ENCODE results near the gene SCAP.
A peak's percentile ranks its signal among the peaks of the same experiment; 100 is the strongest.
"Not testable (repeated sequence)": the region's sequence is repeated elsewhere in the genome, so short reads cannot be mapped to it uniquely, and the experiment has no call there.

The SCAP gene

DNA sequence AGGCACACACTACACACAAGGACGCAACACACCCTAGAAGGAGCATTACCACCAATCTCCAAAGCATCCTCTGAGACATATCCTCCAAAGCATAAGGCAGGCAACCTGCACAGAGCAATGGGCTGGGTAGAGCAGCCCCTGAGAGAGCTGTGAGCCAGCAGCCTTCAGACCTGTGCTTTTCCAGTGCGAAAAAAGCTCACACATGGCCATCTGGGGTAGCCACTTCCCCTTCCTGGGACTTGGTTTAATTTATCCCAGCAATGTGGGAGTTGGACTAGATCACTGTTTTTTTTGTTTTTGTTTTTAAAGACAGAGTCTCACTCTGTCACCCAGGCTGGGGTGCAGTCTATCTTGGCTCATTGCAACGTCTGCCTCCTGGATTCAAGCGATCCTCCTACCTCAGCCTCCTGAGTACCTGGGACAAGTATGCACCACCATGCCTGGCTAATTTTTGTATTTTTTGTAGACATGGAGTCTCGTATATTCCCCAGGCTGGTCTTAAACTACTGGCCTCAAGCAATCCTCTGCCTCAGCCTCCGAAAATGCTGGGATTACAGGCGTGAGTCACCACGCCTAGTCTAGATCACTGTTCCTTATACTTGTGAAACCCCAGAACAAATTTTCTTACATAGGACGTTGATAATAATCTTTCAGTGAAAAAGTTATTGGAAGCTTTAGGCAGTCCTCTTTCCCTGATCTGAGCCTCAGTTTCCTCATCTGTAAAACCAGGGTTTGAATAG is 76.0 kb downstream of the SCAP start:
- no peak for DNase-seq (ENCODE audit: low read depth in 2 of 2)

DNA sequence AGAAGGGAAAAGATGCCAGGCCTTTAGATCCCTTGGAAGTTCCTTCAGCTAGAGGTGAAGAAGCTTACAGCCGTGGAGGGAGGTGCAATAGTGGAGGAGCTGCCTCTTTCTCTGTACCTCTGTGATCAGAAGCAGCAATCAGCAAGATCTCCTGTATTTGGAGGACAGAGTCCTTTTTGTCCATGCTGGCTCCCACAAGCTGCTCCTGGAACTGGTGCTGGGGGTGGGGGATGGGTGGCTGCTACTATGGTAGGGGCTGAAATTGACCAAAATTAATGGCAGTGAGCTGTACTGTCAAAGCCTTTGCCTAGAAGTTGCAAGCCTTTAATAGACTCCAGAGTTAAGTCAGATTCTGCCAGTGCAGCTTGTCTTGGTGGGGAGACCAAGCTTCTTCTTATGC is 76.7 kb downstream of the SCAP start:
- no peak for DNase-seq (ENCODE audit: low read depth in 2 of 2)

- no peak for DNase-seq (ENCODE audit: low read depth in 2 of 2)
Measured at GRCh38 chr3:47398228-47398627, 77.5 kb downstream of the SCAP start.

DNA sequence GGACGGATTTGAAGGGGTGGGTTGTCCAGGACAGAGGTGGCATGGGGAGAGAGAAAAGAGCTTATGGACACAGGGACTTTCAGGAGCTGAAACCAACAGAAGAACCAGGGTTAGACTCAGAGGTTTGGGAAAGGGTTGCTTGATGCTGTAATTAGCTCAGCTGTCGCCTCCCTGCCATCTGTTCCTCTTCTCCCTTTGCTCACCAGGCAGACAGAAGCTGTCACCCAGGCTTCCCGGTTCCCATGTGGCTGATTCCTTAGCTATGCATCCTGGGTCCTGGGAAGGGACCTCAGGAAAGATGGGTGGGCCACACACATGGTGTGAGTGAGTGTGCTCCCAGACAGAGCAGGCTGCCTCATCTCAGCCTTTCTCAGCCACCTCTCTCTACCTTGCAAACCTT is 80.9 kb downstream of the SCAP start:
- DNase-seq (ENCODE audit: low read depth in 2 of 2) = no peak

GRCh38 chr3:47394140-47394870 is 81.4 kb downstream of the SCAP start:
- DNase-seq (ENCODE audit: low read depth in 2 of 2) = no peak

GRCh38 chr3:47392933-47393332 is 82.8 kb downstream of the SCAP start:
- no peak for DNase-seq (ENCODE audit: low read depth in 2 of 2)

DNA sequence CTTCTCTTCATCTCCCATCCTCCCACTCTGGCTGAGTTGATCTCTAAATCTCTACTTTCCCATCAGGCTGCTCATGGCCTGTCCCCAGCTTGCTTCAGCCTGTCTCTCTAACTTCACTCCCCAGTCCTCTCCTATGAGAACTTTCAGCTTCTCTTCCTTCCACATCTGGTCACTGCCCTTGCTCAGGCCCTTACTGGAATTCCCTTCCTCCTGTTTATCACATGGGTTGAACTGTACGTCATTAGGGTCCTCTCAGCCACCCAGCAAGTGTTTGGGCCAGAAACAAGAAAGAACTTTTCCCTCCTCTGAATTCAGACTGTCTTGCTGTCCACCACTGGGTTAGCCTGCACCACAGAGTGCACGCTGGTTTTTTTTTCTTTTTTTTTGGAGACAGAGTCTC is 89.9 kb downstream of the SCAP start:
- no peak for DNase-seq (ENCODE audit: low read depth in 2 of 2)

GRCh38 chr3:47385007-47385406 is 90.7 kb downstream of the SCAP start:
- DNase-seq (ENCODE audit: low read depth in 2 of 2) = no peak

GRCh38 chr3:47384425-47384824 is 91.3 kb downstream of the SCAP start:
- DNase-seq (ENCODE audit: low read depth in 2 of 2) = no peak

DNA sequence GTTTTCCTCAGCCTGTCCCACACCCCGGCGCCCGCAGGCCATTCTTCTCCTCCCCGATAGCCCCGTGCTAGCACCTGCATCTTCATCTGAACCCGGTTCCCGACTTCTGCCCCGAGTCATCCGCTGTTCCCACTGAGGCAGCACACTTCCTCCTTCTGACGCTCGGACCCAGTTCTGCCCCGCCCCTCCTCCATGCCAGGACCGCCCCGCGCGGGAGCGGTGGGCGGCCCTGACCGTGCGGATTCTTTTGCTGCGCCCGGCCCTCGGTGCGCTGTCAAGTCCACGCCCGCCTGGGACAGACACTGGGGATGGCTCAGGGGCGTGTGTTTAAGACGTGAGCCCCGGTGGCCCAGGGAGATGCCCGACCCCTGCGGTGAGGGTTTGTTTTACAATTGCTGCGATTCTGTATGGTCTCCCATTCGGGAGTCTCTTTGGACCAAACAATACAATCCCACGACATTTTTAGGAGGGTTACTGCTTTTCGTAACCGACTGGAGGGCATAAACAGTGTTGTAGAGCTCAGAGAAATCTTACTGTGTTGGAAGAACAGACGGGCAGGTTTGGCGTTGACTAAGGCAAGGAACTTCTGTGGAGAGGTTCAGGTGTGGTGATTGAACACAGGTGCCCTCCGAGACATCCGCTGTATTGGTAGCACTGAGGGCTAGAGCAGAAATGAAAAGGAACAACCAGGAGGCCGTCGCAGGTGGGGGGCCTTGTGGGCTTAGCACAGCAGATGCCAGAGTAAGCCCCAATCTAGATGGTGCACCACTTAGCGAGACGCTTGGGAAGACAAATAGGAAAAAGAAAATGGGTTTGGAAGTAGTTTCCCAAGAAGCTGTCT is 94.2 kb downstream of the SCAP start:
- DNase-seq (ENCODE audit: low read depth in 2 of 2) = peak; percentile 46 to 52

- peak; percentile 97 for DNase-seq (ENCODE audit: low read depth in 2 of 2)
Measured at GRCh38 chr3:47380601-47381316, 95.0 kb downstream of the SCAP start, which contains the start of gene PTPN23. TSS of gene PTPN23 (plus strand) at chr3:47381021. CDS start at chr3:47381097, 76 bp downstream.

- no peak for DNase-seq (ENCODE audit: low read depth in 2 of 2)
Measured at GRCh38 chr3:47380026-47380600, 95.6 kb downstream of the SCAP start.

DNA sequence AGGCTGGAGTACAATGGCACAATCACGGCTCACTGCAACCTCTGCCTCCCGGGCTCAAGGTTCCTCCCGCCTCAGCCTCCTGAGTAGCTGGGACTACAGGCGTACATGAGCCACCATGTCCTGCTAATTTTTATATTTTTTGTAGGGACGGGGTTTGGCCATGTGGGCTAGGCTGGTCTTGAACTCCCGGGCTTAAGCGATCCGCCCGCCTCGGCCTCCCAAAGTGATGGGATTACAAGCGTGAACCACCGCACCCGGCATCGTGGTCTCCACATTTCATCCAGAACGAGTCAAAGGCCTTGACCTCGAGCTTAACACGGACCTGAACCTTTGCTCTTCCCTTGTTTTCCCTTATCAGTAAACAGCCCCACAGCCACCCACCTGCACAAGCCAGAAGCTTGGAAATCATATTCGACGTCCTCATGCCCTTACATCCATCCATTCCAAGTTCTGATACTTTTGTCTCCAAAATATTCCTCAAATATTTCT is 96.3 kb downstream of the SCAP start:
- no peak for DNase-seq (ENCODE audit: low read depth in 2 of 2)

DNA sequence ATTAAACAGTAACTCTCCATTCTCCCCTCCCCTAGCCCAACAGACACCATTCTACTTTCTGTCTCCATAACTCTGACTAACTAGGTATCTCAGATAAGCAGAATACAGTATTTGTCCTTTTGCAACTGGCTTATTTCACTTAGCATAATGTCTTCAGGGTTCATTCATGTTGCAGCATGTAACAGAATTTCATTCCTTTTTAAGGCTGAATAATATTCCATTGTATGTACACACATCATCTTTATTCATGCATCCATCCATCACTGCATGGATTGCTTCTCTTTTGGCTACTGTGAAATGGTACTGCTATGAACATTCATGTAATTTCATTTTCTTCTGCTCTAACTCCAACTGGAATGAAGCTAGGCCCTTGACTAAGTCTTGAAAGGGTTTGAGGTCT is 96.9 kb downstream of the SCAP start:
- no peak for DNase-seq (ENCODE audit: low read depth in 2 of 2)

GRCh38 chr3:47377186-47377585 is 98.6 kb downstream of the SCAP start:
- no peak for DNase-seq (ENCODE audit: low read depth in 2 of 2)

- DNase-seq (ENCODE audit: low read depth in 2 of 2) = no peak
Measured at GRCh38 chr3:47376393-47376792, 99.3 kb downstream of the SCAP start.

DNA sequence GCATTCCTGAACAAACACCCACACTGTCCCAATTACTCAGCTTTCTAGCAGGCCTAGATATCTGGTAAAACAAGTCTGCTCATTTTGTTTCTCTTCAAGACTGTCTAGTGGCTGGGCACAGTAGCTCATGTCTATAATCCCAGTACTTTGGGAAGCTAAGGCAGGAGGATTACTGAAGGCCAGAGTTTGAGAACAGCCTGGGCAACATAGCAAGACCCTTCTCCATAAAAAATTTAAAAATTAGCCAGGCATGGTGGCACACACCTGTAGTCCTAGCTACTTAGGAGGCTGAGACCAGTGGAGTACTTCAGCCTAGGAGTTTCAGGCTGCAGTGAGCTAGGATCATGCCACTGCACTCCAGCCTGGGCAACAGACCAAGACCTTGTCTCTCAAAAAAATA is 101.2 kb downstream of the SCAP start:
- no peak for DNase-seq (ENCODE audit: low read depth in 2 of 2)

- no peak for DNase-seq (ENCODE audit: low read depth in 2 of 2)
Measured at GRCh38 chr3:47370887-47371697, 104.6 kb downstream of the SCAP start.

DNA sequence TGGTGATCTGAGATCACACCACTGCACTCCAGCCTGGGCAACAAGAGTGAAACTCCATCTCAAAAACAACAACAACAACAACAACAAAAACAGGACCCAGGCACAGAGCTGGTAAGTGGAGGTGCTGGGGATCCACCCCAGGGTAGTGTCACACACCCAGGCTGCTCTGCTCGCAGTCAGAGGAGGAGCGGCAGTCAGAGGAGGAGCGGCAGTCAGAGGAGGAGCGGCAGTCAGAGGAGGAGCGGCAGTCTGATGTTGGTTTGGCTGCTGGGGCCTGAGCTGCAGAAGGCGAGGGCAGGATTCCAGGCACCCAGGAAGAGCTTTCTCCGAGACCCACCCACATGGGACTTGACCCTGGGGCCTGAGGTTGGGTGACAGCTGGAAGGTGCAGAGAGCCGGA is 105.7 kb downstream of the SCAP start:
- not testable (repeated sequence) for DNase-seq (ENCODE audit: low read depth in 2 of 2)

DNA sequence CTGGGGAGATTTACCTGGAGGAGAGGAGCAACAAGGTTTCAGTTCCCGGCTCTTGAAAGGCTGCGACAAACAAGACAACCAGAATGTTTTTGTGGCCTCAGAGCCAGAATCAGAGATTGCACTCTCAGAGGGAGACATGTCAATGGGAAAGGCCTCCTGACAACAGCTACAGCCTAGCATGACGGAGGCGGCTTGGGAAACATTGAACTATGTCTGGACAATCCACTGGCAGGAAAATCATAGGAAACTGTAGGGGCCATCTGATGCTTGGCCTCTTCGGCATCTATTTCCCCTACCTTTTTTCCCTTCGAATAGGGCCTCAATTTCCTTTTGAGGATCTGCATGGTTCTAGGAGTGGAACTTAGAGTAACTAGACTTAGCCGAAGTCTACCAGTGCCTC is 108.1 kb downstream of the SCAP start:
- no peak for DNase-seq (ENCODE audit: low read depth in 2 of 2)

Data from activated CD8-positive, alpha-beta memory T cell treated with anti-CD3 and anti-CD28 coated beads for 4 hours (primary cell).